ENCODE results near the gene SCGB1D4. TPM values are rescaled to one million over a fixed set of nuclear protein-coding genes. Genes with fewer than 3 reads are reported as not detected.
A peak's percentile ranks its signal among the peaks of the same experiment; 100 is the strongest.

The SCGB1D4 gene
- total and polyA plus RNA-seq, 10 of the 15 experiments (the other 5 are each of a cell fraction or from before 2014, with no cell fraction given) = not detected

GRCh38 chr11:62340269-62340901, 41.5 kb upstream of the SCGB1D4 start:
- H3K4me1 ChIP-seq (ENCODE audit: control insufficient read depth, insufficient read depth, low read length) = peaks cover 4% of the 10 kb centered on the region
- H3K79me2 ChIP-seq (ENCODE audit: control insufficient read depth, insufficient read depth, low read length) = no peaks in the 10 kb centered on the region
- no peak overlapping the region for H2AFZ ChIP-seq (ENCODE audit: control insufficient read depth, low read depth, low read length)
- peak; percentile 73 for ATAC-seq
- DNase-seq (ENCODE audit: low read depth, low spot score) = peak; percentile 12
- no TSS peak for BruUV-seq (replicated peaks)
- no peak overlapping the region for H3K4me3 ChIP-seq
- H3K9ac ChIP-seq (ENCODE audit: control insufficient read depth, insufficient read depth, low read length) = no peak overlapping the region
- in situ Hi-C loops (cut with MboI) = no loop called here
- H4K20me1 ChIP-seq (ENCODE audit: control insufficient read depth, insufficient read depth) = no peaks in the 10 kb centered on the region
- no peaks in the 10 kb centered on the region for H3K9me3 ChIP-seq (replicated peaks; ENCODE audit: control insufficient read depth, insufficient read depth, low read length)
- ChIA-PET POLR2A (interaction anchor here (0.6 to 0.7 kb wide), 2 partner anchors 132 to 443 kb away, joined by 3 to 5 read pairs; no protein-coding TSS in a partner anchor), SMC1A (ENCODE audit: uncharacterized antibody, unreplicated experiment) (interaction anchor here (0.8 to 4.5 kb wide), 10 partner anchors 9 to 388 kb away, joined by 3 to 70 read pairs (median 4); no protein-coding TSS in a partner anchor), CTCF (interaction anchor here (0.6 to 4.8 kb wide), 31 partner anchors 9 to 753 kb away, joined by 3 to 98 read pairs (median 5); partner anchors contain the start of gene TUT1), RAD21 (ENCODE audit: unreplicated experiment) (interaction anchor here (0.6 to 4.1 kb wide), 3 partner anchors 27 to 1296 kb away, joined by 3 to 31 read pairs (median 4); no protein-coding TSS in a partner anchor)
- H3K27me3 ChIP-seq (replicated peaks in 1 of 2; ENCODE audit: control insufficient read depth in 2 of 2, insufficient read depth in 2 of 2, low read length in 1 of 2) = peaks cover 0 to 4% of the 10 kb centered on the region in 2 experiments; a peak in 2 of 4 replicates
- TF ChIP-seq, protein P1, sequence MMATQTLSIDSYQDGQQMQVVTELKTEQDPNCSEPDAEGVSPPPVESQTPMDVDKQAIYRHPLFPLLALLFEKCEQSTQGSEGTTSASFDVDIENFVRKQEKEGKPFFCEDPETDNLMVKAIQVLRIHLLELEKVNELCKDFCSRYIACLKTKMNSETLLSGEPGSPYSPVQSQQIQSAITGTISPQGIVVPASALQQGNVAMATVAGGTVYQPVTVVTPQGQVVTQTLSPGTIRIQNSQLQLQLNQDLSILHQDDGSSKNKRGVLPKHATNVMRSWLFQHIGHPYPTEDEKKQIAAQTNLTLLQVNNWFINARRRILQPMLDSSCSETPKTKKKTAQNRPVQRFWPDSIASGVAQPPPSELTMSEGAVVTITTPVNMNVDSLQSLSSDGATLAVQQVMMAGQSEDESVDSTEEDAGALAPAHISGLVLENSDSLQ (IDR thresholded peaks at IDR 0.05) = no peak
- TF ChIP-seq KLF5 (IDR thresholded peaks at IDR 0.05; ENCODE audit: partially characterized antibody) (no peak), RAD21 (IDR thresholded peaks at IDR 0.05; ENCODE audit: insufficient read depth, low read depth, low read length) (peak; percentile 51), IRF4 (IDR thresholded peaks at IDR 0.05; ENCODE audit: low read depth, low read length) (no peak), CBFB (IDR thresholded peaks at IDR 0.05; ENCODE audit: low read depth) (no peak), ATF7 (IDR thresholded peaks at IDR 0.05; ENCODE audit: low read depth) (no peak), ASH2L (IDR thresholded peaks at IDR 0.05; ENCODE audit: borderline replicate concordance, low read depth) (no peak), WRNIP1 (IDR thresholded peaks at IDR 0.05; ENCODE audit: borderline replicate concordance, low read depth, low read length) (no peak), TARDBP (IDR thresholded peaks at IDR 0.05; ENCODE audit: borderline replicate concordance) (no peak), HDAC2 (IDR thresholded peaks at IDR 0.05) (no peak), HDAC6 (IDR thresholded peaks at IDR 0.05; ENCODE audit: unreplicated experiment) (no peak), SMC3 (IDR thresholded peaks at IDR 0.05; ENCODE audit: borderline replicate concordance, low read length) (peak; percentile 89), FOXM1 (IDR thresholded peaks at IDR 0.05; ENCODE audit: low read depth, low read length) (no peak), CHD4 (IDR thresholded peaks at IDR 0.05) (no peak), IRF5 (IDR thresholded peaks at IDR 0.05; ENCODE audit: borderline replicate concordance) (no peak)
- TF ChIP-seq, protein P2, sequence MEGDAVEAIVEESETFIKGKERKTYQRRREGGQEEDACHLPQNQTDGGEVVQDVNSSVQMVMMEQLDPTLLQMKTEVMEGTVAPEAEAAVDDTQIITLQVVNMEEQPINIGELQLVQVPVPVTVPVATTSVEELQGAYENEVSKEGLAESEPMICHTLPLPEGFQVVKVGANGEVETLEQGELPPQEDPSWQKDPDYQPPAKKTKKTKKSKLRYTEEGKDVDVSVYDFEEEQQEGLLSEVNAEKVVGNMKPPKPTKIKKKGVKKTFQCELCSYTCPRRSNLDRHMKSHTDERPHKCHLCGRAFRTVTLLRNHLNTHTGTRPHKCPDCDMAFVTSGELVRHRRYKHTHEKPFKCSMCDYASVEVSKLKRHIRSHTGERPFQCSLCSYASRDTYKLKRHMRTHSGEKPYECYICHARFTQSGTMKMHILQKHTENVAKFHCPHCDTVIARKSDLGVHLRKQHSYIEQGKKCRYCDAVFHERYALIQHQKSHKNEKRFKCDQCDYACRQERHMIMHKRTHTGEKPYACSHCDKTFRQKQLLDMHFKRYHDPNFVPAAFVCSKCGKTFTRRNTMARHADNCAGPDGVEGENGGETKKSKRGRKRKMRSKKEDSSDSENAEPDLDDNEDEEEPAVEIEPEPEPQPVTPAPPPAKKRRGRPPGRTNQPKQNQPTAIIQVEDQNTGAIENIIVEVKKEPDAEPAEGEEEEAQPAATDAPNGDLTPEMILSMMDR (IDR thresholded peaks at IDR 0.05 in 2 of 3, conservative IDR thresholded peaks at IDR 0.05 in 1 of 3; ENCODE audit: control insufficient read depth in 2 of 3, extremely low read depth in 1 of 3, insufficient read depth in 1 of 3, low read depth in 3 of 3, low read length in 3 of 3) = peak; percentile 77 to 84 (median 80)
- WGBS (ENCODE audit: insufficient coverage, insufficient replicate concordance, low lambda C conversion rate, missing lambda C conversion rate) = 64% methylated on average over 6 of the region's 6 CpGs
- peak; percentile 89 for FAIRE-seq
- H3K27ac ChIP-seq (ENCODE audit: control insufficient read depth, insufficient read depth) = no peak overlapping the region
- intact Hi-C loops (cut with micrococcal nuclease; ENCODE audit: unreplicated experiment) = loop anchor here (1.0 kb wide), 1 partner anchor 38 kb away; no protein-coding TSS in a partner anchor
- no peak overlapping the region for H3K4me2 ChIP-seq (ENCODE audit: control insufficient read depth, insufficient read depth)
- no peaks in the 10 kb centered on the region for H3K36me3 ChIP-seq (ENCODE audit: control insufficient read depth in 2 of 2, insufficient read depth in 2 of 2, low read length in 1 of 2)

All from GM12878 (cell line).